Small intestine (tissue), 7 donors: Measurements from ENCODE around the gene HGS. TPM values are rescaled to one million over a fixed set of nuclear protein-coding genes. Genes with fewer than 3 reads are reported as not detected.
"Not testable (repeated sequence)": the region's sequence is repeated elsewhere in the genome, so short reads cannot be mapped to it uniquely, and the experiment has no call there.

ENCODE experiments used
- DNase-seq, 2 donors: peaks; one replicate each; pipeline versions ENCODE4 v3.0.0 to v3.0.0-alpha.2; 2013
- FAIRE-seq: peaks from 2 replicates; lab custom pipeline; 2012; peaks lifted over from hg19 to GRCh38; lab: Jason Lieb, UNC
- H3K27ac ChIP-seq, 3 donors: one replicate each; pipeline ENCODE4 v1.5.1; 2013; ENCODE audit warnings: low read length in 2 of 3, mild to moderate bottlenecking in 2 of 3, control low read depth in 1 of 3, inconsistent platforms in 1 of 3, low read depth in 1 of 3, moderate library complexity in 1 of 3
- H3K27me3 ChIP-seq, 3 donors: one replicate each; pipeline ENCODE4 v1.6.1; 2013; ENCODE audit warnings: low read length in 3 of 3, inconsistent platforms in 1 of 3; ENCODE audit not compliant: control insufficient read depth in 3 of 3, insufficient read depth in 3 of 3
- H3K36me3 ChIP-seq, 3 donors: one replicate each; pipeline ENCODE4 v1.6.1; 2013; ENCODE audit warnings: low read length in 3 of 3, inconsistent platforms in 1 of 3, low read depth in 1 of 3, mild to moderate bottlenecking in 1 of 3, moderate library complexity in 1 of 3; ENCODE audit not compliant: control insufficient read depth in 3 of 3, insufficient read depth in 2 of 3
- H3K4me1 ChIP-seq, 3 donors: one replicate each; pipeline ENCODE4 v1.6.1; 2013; ENCODE audit warnings: low read length in 2 of 3, inconsistent platforms in 1 of 3, low read depth in 1 of 3, mild to moderate bottlenecking in 1 of 3, moderate library complexity in 1 of 3; ENCODE audit not compliant: control insufficient read depth in 3 of 3, insufficient read depth in 2 of 3
- H3K4me3 ChIP-seq, 3 donors: one replicate each; pipeline ENCODE4 v1.5.1; 2013; ENCODE audit warnings: low read length in 3 of 3, control low read depth in 1 of 3, inconsistent platforms in 1 of 3, low read depth in 1 of 3, mild to moderate bottlenecking in 1 of 3, moderate library complexity in 1 of 3
- H3K9me3 ChIP-seq, 2 donors: one replicate each; pipeline ENCODE4 v1.6.1; 2013; ENCODE audit warnings: low read depth in 1 of 2, low read length in 1 of 2; ENCODE audit not compliant: control insufficient read depth in 2 of 2, insufficient read depth in 1 of 2
- WGBS, 3 donors: extraction: QIAGEN DNeasy Blood & Tissue Kit; methylation state at CpG; one replicate each; pipeline ENCODE4 v1.1.7; 2013; 5-methylcytosine and 5-hydroxymethylcytosine counted together
- polyA plus RNA-seq, 4 donors: library from polyadenylated mRNA; stranded (reverse) in 3 of 4; unstranded in 1 of 4; fragments of 200-250 nt in 3 of 4; fragments of 120-200 nt in 1 of 4; gene quantifications; one replicate each; pipeline versions ENCODE4 v1.2.1 to v1.2.3, GENCODE V29; 2013
- donor health status: healthy with polysubstance abuse.
- donor health status: control.
- donor health status: control.
- donor health status: Bipolar disorder and iron deficiency.
- donor health status: healthy.

Gene HGS
- polyA plus RNA-seq, 4 donors: 78.8 to 284 (median 134) TPM

- H3K4me1 ChIP-seq: peaks cover 3 to 11% (median 3%) of the 10 kb centered on the region in 3 donors
- WGBS, 3 donors: 22 to 43% (median 27%) methylated on average over 32 of the region's 32 CpGs
- H3K9me3 ChIP-seq: no peaks in the 10 kb centered on the region
- peak; percentile 80 to 84 for DNase-seq
- no peak overlapping the region for H3K4me3 ChIP-seq
- peak overlapping the region in 2 of 3 donors; percentile 4 to 5 for H3K27ac ChIP-seq
- no peak for FAIRE-seq
- H3K27me3 ChIP-seq: peaks cover 0 to 25% (median 0%) of the 10 kb centered on the region in 3 donors
- no peaks in the 10 kb centered on the region for H3K36me3 ChIP-seq
These were observed 49.9 kb downstream of the HGS start for GRCh38 chr17:81733507-81734404.

- peaks cover 0 to 25% (median 0%) of the 10 kb centered on the region in 3 donors for H3K27me3 ChIP-seq
- H3K4me1 ChIP-seq: peaks cover 3 to 11% (median 3%) of the 10 kb centered on the region in 3 donors
- FAIRE-seq (no peak), DNase-seq (peak in 1 of 2 donors; percentile 88)
- H3K4me3 ChIP-seq: peak overlapping the region in 1 of 3 donors; percentile 21
- no peaks in the 10 kb centered on the region for H3K36me3 ChIP-seq
- H3K27ac ChIP-seq: peak overlapping the region in 1 of 3 donors; percentile 5
- no peaks in the 10 kb centered on the region for H3K9me3 ChIP-seq
- WGBS, 3 donors: 25 to 76% (median 54%) methylated on average over 28 to 35 of the region's 35 CpGs
These were observed 50.8 kb downstream of the HGS start for GRCh38 chr17:81734405-81735263.

GRCh38 chr17:81735264-81736102 is 51.7 kb downstream of the HGS start:
- Histone ChIP-seq H3K27ac (peak overlapping the region in 2 of 3 donors; percentile 14 to 22), H3K4me1 (peaks cover 3 to 11% (median 3%) of the 10 kb centered on the region in 3 donors), H3K9me3 (no peaks in the 10 kb centered on the region), H3K4me3 (peak overlapping the region in 1 of 3 donors; percentile 31), H3K27me3 (peaks cover 0 to 21% (median 0%) of the 10 kb centered on the region in 3 donors), H3K36me3 (no peaks in the 10 kb centered on the region)
- FAIRE-seq (no peak), DNase-seq (peak; percentile 60 to 73)
- WGBS, 3 donors: 15 to 34% (median 20%) methylated on average over 28 to 30 of the region's 30 CpGs

GRCh38 chr17:81737947-81738800 is 54.4 kb downstream of the HGS start:
- FAIRE-seq (no peak), DNase-seq (no peak)
- 90 to 93% (median 92%) methylated on average over 30 to 31 of the region's 31 CpGs for WGBS, 3 donors
- Histone ChIP-seq H3K4me1 (peaks cover 3 to 11% (median 3%) of the 10 kb centered on the region in 3 donors), H3K36me3 (no peaks in the 10 kb centered on the region), H3K27ac (no peak overlapping the region), H3K4me3 (no peak overlapping the region), H3K9me3 (no peaks in the 10 kb centered on the region), H3K27me3 (peaks cover 0 to 16% (median 6%) of the 10 kb centered on the region in 3 donors)

GRCh38 chr17:81738801-81739393 is 55.1 kb downstream of the HGS start:
- DNase-seq (no peak), FAIRE-seq (no peak)
- Histone ChIP-seq H3K27me3 (peaks cover 0 to 12% (median 6%) of the 10 kb centered on the region in 3 donors), H3K4me3 (no peak overlapping the region), H3K36me3 (no peaks in the 10 kb centered on the region), H3K4me1 (peaks cover 3 to 11% (median 3%) of the 10 kb centered on the region in 3 donors), H3K27ac (no peak overlapping the region), H3K9me3 (no peaks in the 10 kb centered on the region)
- 87 to 91% (median 89%) methylated on average over 25 to 27 of the region's 27 CpGs for WGBS, 3 donors

- H3K9me3 ChIP-seq, H3K4me3 ChIP-seq, H3K27ac ChIP-seq, H3K36me3 ChIP-seq, FAIRE-seq, DNase-seq: not testable (repeated sequence)
- 70 to 83% (median 74%) methylated on average over 8 of the region's 8 CpGs for WGBS, 3 donors
- Histone ChIP-seq H3K4me1 (peaks cover 3 to 11% (median 3%) of the 10 kb centered on the region in 3 donors), H3K27me3 (peaks cover 0 to 12% (median 6%) of the 10 kb centered on the region in 3 donors)
These were observed 55.8 kb downstream of the HGS start for GRCh38 chr17:81739593-81739992.
